ENCODE measurements around the gene RAP1GAP. TPM values are rescaled to one million over a fixed set of nuclear protein-coding genes. Genes with fewer than 3 reads are reported as not detected.

The RAP1GAP gene
- total RNA-seq, 1 experiment from 2014 or later, result 13.4 TPM

DNA sequence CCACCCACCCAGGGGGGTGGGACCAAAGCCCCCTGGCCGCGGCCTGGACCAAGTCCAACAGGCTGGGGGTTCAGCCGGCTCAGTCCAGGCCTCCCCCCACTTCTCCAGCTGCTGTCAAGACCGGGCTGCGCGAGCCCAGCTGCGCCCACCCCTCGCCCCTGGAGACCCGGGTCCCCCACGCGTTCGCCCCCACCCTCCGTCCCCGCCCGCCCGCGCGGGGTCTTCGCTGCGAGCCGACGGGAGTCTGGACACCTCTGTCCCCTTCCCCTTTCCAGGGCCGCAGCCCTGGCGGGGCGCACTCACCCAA lies 253 bp downstream of the RAP1GAP start:
- no peak for DNase-seq (ENCODE audit: low read depth, low spot score)
- Histone ChIP-seq H3K27me3 (ENCODE audit: insufficient read depth, low read length) (no peaks in the 10 kb centered on the region), H3K4me1 (ENCODE audit: control insufficient read depth in 1 of 2, insufficient read depth in 2 of 2, low read length in 2 of 2) (peaks cover 0 to 19% of the 10 kb centered on the region in 2 experiments; a peak in 3 of 4 replicates), H4K20me1 (ENCODE audit: insufficient read depth) (no peaks in the 10 kb centered on the region), H3K9me3 (ENCODE audit: control insufficient read depth in 1 of 2, insufficient read depth in 1 of 2, low read depth in 1 of 2, low read length in 2 of 2) (no peaks in the 10 kb centered on the region), H3K9ac (ENCODE audit: low read length) (no peak overlapping the region), H2AFZ (ENCODE audit: low read depth, low read length, poor library complexity, severe bottlenecking) (no peak overlapping the region), H3K27ac (ENCODE audit: low read depth, low read length) (no peak overlapping the region), H3K79me2 (ENCODE audit: insufficient read depth, low read length) (no peaks in the 10 kb centered on the region), H3K4me2 (ENCODE audit: low read length) (no peak overlapping the region), H3K9me2 (ENCODE audit: insufficient read depth) (no peaks in the 10 kb centered on the region), H3K4me3 (replicated peaks in 1 of 2; ENCODE audit: low read depth in 1 of 2, low read length in 2 of 2) (no peak overlapping the region), H3K36me3 (ENCODE audit: control insufficient read depth in 1 of 2, insufficient read depth in 2 of 2, low read length in 2 of 2) (no peaks in the 10 kb centered on the region)
- no peak for ATAC-seq
- ChIA-PET RAD21 (ENCODE audit: low non-redundant PET in 1 of 2, low total read pairs in 2 of 2, uncharacterized antibody in 2 of 2, unreplicated experiment in 2 of 2) (interaction anchor here in 1 of 2 experiments (0.7 kb wide), 1 partner anchor 422 kb away, joined by 3 read pairs; no protein-coding TSS in a partner anchor), POLR2A (no interaction called here), CTCF (no interaction called here)
- TF ChIP-seq CBX3 (IDR thresholded peaks at IDR 0.05; ENCODE audit: low read depth), result no peak
- no peak for TF ChIP-seq SIN3A (IDR thresholded peaks at IDR 0.05; ENCODE audit: low read depth)
- TF ChIP-seq ATF3 (IDR thresholded peaks at IDR 0.05), result no peak
- no peak for TF ChIP-seq EZH2 (IDR thresholded peaks at IDR 0.05)
- no peak for TF ChIP-seq FOSL1 (IDR thresholded peaks at IDR 0.05; ENCODE audit: low read depth)
- intact Hi-C loops (cut with micrococcal nuclease), result no loop called here
- no TSS peak for BruUV-seq (replicated peaks)

DNA sequence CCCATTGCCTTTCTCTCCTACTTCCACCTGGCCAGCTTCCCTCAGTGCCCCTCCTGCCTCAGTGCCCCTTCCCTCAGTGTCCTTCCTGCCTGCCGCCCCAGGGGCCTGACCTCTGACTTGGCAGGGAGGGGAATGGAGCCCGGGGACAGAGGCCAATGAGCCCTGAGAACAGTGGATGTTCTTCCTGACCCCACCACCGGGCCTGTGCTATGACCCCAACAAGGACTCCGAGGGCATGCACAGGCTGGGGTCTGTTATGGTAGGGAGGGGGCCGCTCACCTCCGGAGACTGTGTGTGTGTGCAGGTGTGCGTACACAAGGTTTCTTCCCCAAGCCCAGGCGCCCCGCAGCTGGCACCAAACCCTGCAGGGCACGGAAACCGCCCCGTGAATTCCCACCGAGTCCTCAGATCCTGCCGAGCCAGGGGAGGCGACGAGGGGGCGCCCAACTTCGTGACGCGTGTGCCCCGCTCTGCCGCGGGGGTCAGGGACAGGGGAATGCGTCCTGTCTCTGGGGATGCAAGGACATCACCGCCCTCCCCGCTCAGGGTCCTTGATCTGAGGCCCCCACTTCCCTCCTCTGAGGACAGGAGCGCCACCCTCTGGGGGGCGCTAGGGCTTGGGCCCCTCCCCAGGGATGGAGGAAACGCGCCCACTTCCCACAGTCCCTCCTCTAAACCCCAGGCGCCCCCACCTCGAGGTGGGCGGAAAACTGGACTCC lies 766 bp downstream of the RAP1GAP start:
- H3K27me3 ChIP-seq (ENCODE audit: insufficient read depth, low read length), result no peaks in the 10 kb centered on the region
- H3K4me3 ChIP-seq (replicated peaks in 1 of 2; ENCODE audit: low read depth in 1 of 2, low read length in 2 of 2), result no peak overlapping the region
- POLR2A ChIA-PET, result no interaction called here
- no peak overlapping the region for H3K27ac ChIP-seq (ENCODE audit: low read depth, low read length)
- H3K36me3 ChIP-seq (ENCODE audit: control insufficient read depth in 1 of 2, insufficient read depth in 2 of 2, low read length in 2 of 2), result no peaks in the 10 kb centered on the region
- CTCF ChIA-PET, result no interaction called here
- H3K9me2 ChIP-seq (ENCODE audit: insufficient read depth), result no peaks in the 10 kb centered on the region
- H2AFZ ChIP-seq (ENCODE audit: low read depth, low read length, poor library complexity, severe bottlenecking), result no peak overlapping the region
- no peaks in the 10 kb centered on the region for H3K79me2 ChIP-seq (ENCODE audit: insufficient read depth, low read length)
- no peak overlapping the region for H3K4me2 ChIP-seq (ENCODE audit: low read length)
- peaks cover 0 to 19% of the 10 kb centered on the region in 2 experiments; a peak in 3 of 4 replicates for H3K4me1 ChIP-seq (ENCODE audit: control insufficient read depth in 1 of 2, insufficient read depth in 2 of 2, low read length in 2 of 2)
- no peaks in the 10 kb centered on the region for H4K20me1 ChIP-seq (ENCODE audit: insufficient read depth)
- DNase-seq (ENCODE audit: low read depth, low spot score), result no peak
- RAD21 ChIA-PET (ENCODE audit: low non-redundant PET in 1 of 2, low total read pairs in 2 of 2, uncharacterized antibody in 2 of 2, unreplicated experiment in 2 of 2), result no interaction called here
- no peak overlapping the region for H3K9ac ChIP-seq (ENCODE audit: low read length)
- no TSS peak for BruUV-seq (replicated peaks)
- no peak for TF ChIP-seq YY1 (IDR thresholded peaks at IDR 0.05; ENCODE audit: extremely low read depth, insufficient replicate concordance, low read depth, low read length)
- TF ChIP-seq EZH2phosphoT487 (IDR thresholded peaks at IDR 0.05; ENCODE audit: borderline replicate concordance), result no peak
- intact Hi-C loops (cut with micrococcal nuclease), result no loop called here
- no peaks in the 10 kb centered on the region for H3K9me3 ChIP-seq (ENCODE audit: control insufficient read depth in 1 of 2, insufficient read depth in 1 of 2, low read depth in 1 of 2, low read length in 2 of 2)
- no peak for ATAC-seq

Measured in HCT116 (cell line).